GM12872 (cell line): ENCODE data around the gene COQ10B.

Experiments used
- CTCF ChIP-seq: IDR thresholded peaks from 3 replicates; pipeline ENCODE4 v1.5.1; 2011; ENCODE audit warnings: low read depth, mild to moderate bottlenecking, low read length, moderate library complexity; ENCODE audit not compliant: insufficient read depth

COQ10B gene

GRCh38 chr2:197513915-197514314 lies 60.6 kb downstream of the COQ10B start:
- no peak for TF ChIP-seq CTCF

- TF ChIP-seq CTCF, result no peak
These were observed 61.4 kb downstream of the COQ10B start for GRCh38 chr2:197514754-197515153.

GRCh38 chr2:197515315-197515738 lies 62.0 kb downstream of the COQ10B start:
- no peak for TF ChIP-seq CTCF

- TF ChIP-seq CTCF, result no peak
These were observed 62.5 kb downstream of the COQ10B start, which contains the start of gene MOB4 for GRCh38 chr2:197515739-197516392. MOB4 (plus strand) TSS chr2:197516066; CDS start chr2:197516087, 21 bp downstream.

GRCh38 chr2:197516393-197516761 lies 63.0 kb downstream of the COQ10B start:
- TF ChIP-seq CTCF, result no peak

- TF ChIP-seq CTCF, result no peak
These were observed 63.8 kb downstream of the COQ10B start for GRCh38 chr2:197517150-197517549.
